IPS DF 6.9 (cell line): ENCODE measurements around the gene ADGRV1.
"Not testable (repeated sequence)": the region's sequence is repeated elsewhere in the genome, so short reads cannot be mapped to it uniquely, and the experiment has no call there.

Experiments used
- DNase-seq: peaks from one replicate; pipeline ENCODE4 v3.0.0-alpha.2; 2013; ENCODE audit warnings: low read depth, low spot score
- H3K27ac ChIP-seq: one replicate; pipeline ENCODE4 v1.5.1; 2013; ENCODE audit warnings: low read length, control low read depth
- H3K27me3 ChIP-seq: 2 replicates; pipeline ENCODE4 v1.6.1; 2013; ENCODE audit warnings: mild to moderate bottlenecking, low read length; ENCODE audit not compliant: control insufficient read depth, insufficient read depth
- H3K36me3 ChIP-seq: 2 replicates; pipeline ENCODE4 v1.6.1; 2013; ENCODE audit warnings: low read length; ENCODE audit not compliant: control insufficient read depth, insufficient read depth
- H3K4me1 ChIP-seq: 2 replicates; pipeline ENCODE4 v1.6.1; 2013; ENCODE audit warnings: low read length; ENCODE audit not compliant: control insufficient read depth, insufficient read depth
- H3K4me3 ChIP-seq: 2 replicates; pipeline ENCODE4 v1.5.1; 2013; ENCODE audit warnings: mild to moderate bottlenecking, low read length
- H3K9me3 ChIP-seq: 2 replicates; pipeline ENCODE4 v1.6.1; 2013; ENCODE audit warnings: low read length, inconsistent platforms; ENCODE audit not compliant: control insufficient read depth, insufficient read depth
- WGBS: extraction: QIAGEN DNeasy Blood & Tissue Kit; methylation state at CpG from one replicate; pipeline ENCODE4 v1.1.7; 2013; ENCODE audit warnings: mixed read lengths, missing lambda C conversion rate; ENCODE audit not compliant: insufficient read length, insufficient coverage; 5-methylcytosine and 5-hydroxymethylcytosine counted together

ADGRV1 gene

GRCh38 chr5:91049112-91049511 is 490.5 kb downstream of the ADGRV1 start:
- no peak overlapping the region for H3K27ac ChIP-seq
- no peaks in the 10 kb centered on the region for H3K27me3 ChIP-seq
- H3K4me3 ChIP-seq: no peak overlapping the region
- no peaks in the 10 kb centered on the region for H3K9me3 ChIP-seq
- DNase-seq: no peak
- H3K4me1 ChIP-seq: no peaks in the 10 kb centered on the region
- H3K36me3 ChIP-seq: no peaks in the 10 kb centered on the region

GRCh38 chr5:91049800-91050199 is 491.2 kb downstream of the ADGRV1 start:
- no CpG with 5 or more reads among the region's 2 CpGs for WGBS
- Histone ChIP-seq H3K9me3 (no peaks in the 10 kb centered on the region), H3K27me3 (no peaks in the 10 kb centered on the region), H3K4me1 (no peaks in the 10 kb centered on the region), H3K36me3 (no peaks in the 10 kb centered on the region), H3K4me3 (no peak overlapping the region), H3K27ac (no peak overlapping the region)
- no peak for DNase-seq

- H3K27me3 ChIP-seq, H3K4me1 ChIP-seq, H3K4me3 ChIP-seq, H3K9me3 ChIP-seq, H3K27ac ChIP-seq, H3K36me3 ChIP-seq, DNase-seq: not testable (repeated sequence)
- WGBS: no CpG with 5 or more reads among the region's 8 CpGs
Observed at GRCh38 chr5:91052411-91052810, 493.8 kb downstream of the ADGRV1 start.

- Histone ChIP-seq H3K27me3 (no peaks in the 10 kb centered on the region), H3K27ac (no peak overlapping the region), H3K9me3 (no peaks in the 10 kb centered on the region), H3K36me3 (0 out of 2 replicates have a peak, but pooled peaks cover 2% of the 10 kb centered on the region), H3K4me3 (no peak overlapping the region), H3K4me1 (no peaks in the 10 kb centered on the region)
- WGBS: no CpG with 5 or more reads among the region's 4 CpGs
- no peak for DNase-seq
Observed at GRCh38 chr5:91052977-91053740, 494.6 kb downstream of the ADGRV1 start.

GRCh38 chr5:91053741-91054025 is 495.1 kb downstream of the ADGRV1 start:
- no peaks in the 10 kb centered on the region for H3K27me3 ChIP-seq
- H3K9me3 ChIP-seq: no peaks in the 10 kb centered on the region
- no peak for DNase-seq
- no peaks in the 10 kb centered on the region for H3K4me1 ChIP-seq
- H3K27ac ChIP-seq: no peak overlapping the region
- 0 out of 2 replicates have a peak, but pooled peaks cover 2% of the 10 kb centered on the region for H3K36me3 ChIP-seq
- no CpG with 5 or more reads among the region's 1 CpG for WGBS
- no peak overlapping the region for H3K4me3 ChIP-seq

- Histone ChIP-seq H3K4me3 (no peak overlapping the region), H3K36me3 (0 out of 2 replicates have a peak, but pooled peaks cover 2% of the 10 kb centered on the region), H3K27ac (no peak overlapping the region), H3K9me3 (no peaks in the 10 kb centered on the region), H3K27me3 (no peaks in the 10 kb centered on the region), H3K4me1 (no peaks in the 10 kb centered on the region)
- WGBS: no CpG with 5 or more reads among the region's 1 CpG
- no peak for DNase-seq
Observed at GRCh38 chr5:91058155-91058554, 499.6 kb downstream of the ADGRV1 start.

- DNase-seq: no peak
- Histone ChIP-seq H3K4me1 (no peaks in the 10 kb centered on the region), H3K9me3 (no peaks in the 10 kb centered on the region), H3K36me3 (0 out of 2 replicates have a peak, but pooled peaks cover 2% of the 10 kb centered on the region), H3K27ac (no peak overlapping the region), H3K4me3 (no peak overlapping the region), H3K27me3 (no peaks in the 10 kb centered on the region)
- WGBS: no CpG with 5 or more reads among the region's 4 CpGs
Observed at GRCh38 chr5:91058575-91058974, 500.0 kb downstream of the ADGRV1 start.

GRCh38 chr5:91059409-91059808 is 500.8 kb downstream of the ADGRV1 start:
- H3K27ac ChIP-seq: no peak overlapping the region
- no CpG with 5 or more reads among the region's 1 CpG for WGBS

GRCh38 chr5:91061094-91061493 is 502.5 kb downstream of the ADGRV1 start:
- no peak overlapping the region for H3K27ac ChIP-seq
- H3K4me1 ChIP-seq: no peaks in the 10 kb centered on the region
- H3K36me3 ChIP-seq: 0 out of 2 replicates have a peak, but pooled peaks cover under 1% of the 10 kb centered on the region
- WGBS: no CpG with 5 or more reads among the region's 2 CpGs
- no peaks in the 10 kb centered on the region for H3K27me3 ChIP-seq
- H3K4me3 ChIP-seq: no peak overlapping the region
- no peaks in the 10 kb centered on the region for H3K9me3 ChIP-seq
- no peak for DNase-seq

More at GRCh38 chr5:91059409-91059808, 500.8 kb downstream of the ADGRV1 start:
- no peak for DNase-seq
- Histone ChIP-seq H3K4me3 (no peak overlapping the region), H3K27me3 (no peaks in the 10 kb centered on the region), H3K4me1 (no peaks in the 10 kb centered on the region), H3K36me3 (0 out of 2 replicates have a peak, but pooled peaks cover 2% of the 10 kb centered on the region), H3K9me3 (no peaks in the 10 kb centered on the region)

GRCh38 chr5:91061946-91062562 is 503.5 kb downstream of the ADGRV1 start:
- WGBS: no CpG with 5 or more reads among the region's 2 CpGs

More at GRCh38 chr5:91061946-91062562, 503.5 kb downstream of the ADGRV1 start:
- H3K27me3 ChIP-seq: no peaks in the 10 kb centered on the region
- no peaks in the 10 kb centered on the region for H3K36me3 ChIP-seq
- H3K4me1 ChIP-seq: no peaks in the 10 kb centered on the region
- H3K27ac ChIP-seq: no peak overlapping the region
- no peaks in the 10 kb centered on the region for H3K9me3 ChIP-seq
- no peak overlapping the region for H3K4me3 ChIP-seq
- no peak for DNase-seq
